Left lobe of liver (tissue), 2 donors: ENCODE results near the gene TM4SF4. TPM values are rescaled to one million over a fixed set of nuclear protein-coding genes. Genes with fewer than 3 reads are reported as not detected.

ENCODE experiments used
- ATAC-seq: fragments of 200-7000 bp; cut with Tn5 transposase; one replicate; pipeline ENCODE4 v1.9.1; 2020; ENCODE audit warnings: mild to moderate bottlenecking, moderate library complexity
- DNase-seq: peaks from one replicate; pipeline ENCODE4 v3.0.0-alpha.2; 2020; ENCODE audit warnings: low spot score
- total RNA-seq: library from RNA; stranded (reverse); gene quantifications from one replicate; pipeline ENCODE4 v1.2.1, GENCODE V29; 2021
- donor health status: DM: no; HTN: no; CAD: no; lungs with moderate emphysema.
- donor health status: DM: no; HTN: yes; CAD: no.

Gene TM4SF4
- total RNA-seq, 1 donor from 2014 or later: 220 TPM

GRCh38 chr3:149542375-149543312 is 68.1 kb downstream of the TM4SF4 start:
- DNase-seq (no peak), ATAC-seq (no peak)

GRCh38 chr3:149545049-149545448 is 70.6 kb downstream of the TM4SF4 start:
- ATAC-seq (no peak), DNase-seq (no peak)

DNA sequence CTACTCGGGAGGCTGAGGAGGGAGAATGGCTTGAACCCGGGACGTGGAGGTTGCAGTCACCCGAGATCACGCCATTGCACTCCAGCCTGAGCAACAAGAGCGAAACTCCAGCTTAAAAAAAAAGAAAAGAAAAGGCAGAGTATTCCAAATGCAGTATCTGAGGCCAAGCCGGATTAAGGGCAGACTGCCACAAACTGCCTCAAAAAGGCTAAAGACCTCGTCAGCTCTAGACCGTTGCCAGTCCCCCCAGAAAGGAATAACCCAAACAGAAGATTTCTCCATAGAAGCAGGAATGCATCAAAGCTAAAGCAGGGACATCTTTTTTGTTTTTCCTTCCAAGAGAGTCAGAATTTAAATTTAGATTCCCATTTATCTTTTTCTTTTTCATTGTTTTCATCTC is 72.9 kb downstream of the TM4SF4 start:
- peak; percentile 80 for DNase-seq
- peak; percentile 83 for ATAC-seq

DNA sequence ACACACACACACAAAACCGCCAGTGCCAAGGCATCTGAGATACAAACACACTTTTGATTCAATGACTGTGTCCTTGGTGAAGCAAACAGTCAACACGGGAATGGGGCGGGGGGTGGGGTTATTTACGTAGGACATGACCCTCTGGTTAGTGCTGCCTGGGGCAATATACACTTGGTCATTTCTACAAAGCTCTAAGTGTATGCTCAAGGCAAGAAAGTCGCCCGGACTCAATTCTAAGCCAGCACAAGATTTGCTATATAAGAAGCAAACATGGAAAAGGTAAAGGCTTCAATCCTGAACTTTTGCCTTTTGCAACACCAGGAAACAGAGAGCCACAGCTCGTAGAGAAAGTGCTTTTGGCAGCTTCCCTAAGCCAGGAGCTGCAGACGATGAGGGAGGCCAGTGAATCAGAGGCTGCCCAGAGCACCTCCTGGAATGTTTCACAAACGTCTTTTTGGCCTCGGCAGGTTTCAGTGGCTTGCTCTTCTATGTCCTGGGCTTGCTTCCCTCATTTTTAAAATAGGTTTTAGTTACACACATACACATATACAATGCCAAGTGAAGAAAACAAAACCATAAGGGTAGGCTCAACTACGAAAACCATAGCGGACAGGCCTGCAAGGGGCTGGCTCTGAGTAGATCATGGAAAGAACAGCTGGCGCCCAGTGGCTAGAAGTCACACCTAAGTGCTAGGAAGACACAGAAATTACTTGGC is 73.6 kb downstream of the TM4SF4 start:
- ATAC-seq (peak; percentile 88), DNase-seq (peak; percentile 65)

DNA sequence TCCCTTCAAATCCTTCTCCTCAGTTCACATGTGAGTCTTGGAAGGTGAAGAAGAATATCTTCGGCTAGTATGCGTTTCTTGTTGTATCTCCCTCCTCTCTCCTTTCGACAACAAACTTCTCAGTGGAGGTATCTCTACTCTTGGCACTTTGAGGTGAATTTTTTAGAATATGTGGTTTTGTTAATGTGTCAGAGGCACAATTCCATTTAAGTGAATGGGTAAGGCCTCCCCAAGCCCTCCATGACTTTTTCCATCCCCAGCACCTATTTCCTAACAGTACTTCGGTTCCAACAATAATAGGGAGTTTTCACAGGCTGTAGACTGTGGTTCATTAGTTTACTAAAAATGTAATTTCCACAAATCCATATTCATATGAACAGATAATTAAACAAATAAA is 74.2 kb downstream of the TM4SF4 start:
- DNase-seq: no peak
- no peak for ATAC-seq

- ATAC-seq: no peak
- no peak for DNase-seq
Observed at GRCh38 chr3:149551500-149551899, 77.0 kb downstream of the TM4SF4 start.

DNA sequence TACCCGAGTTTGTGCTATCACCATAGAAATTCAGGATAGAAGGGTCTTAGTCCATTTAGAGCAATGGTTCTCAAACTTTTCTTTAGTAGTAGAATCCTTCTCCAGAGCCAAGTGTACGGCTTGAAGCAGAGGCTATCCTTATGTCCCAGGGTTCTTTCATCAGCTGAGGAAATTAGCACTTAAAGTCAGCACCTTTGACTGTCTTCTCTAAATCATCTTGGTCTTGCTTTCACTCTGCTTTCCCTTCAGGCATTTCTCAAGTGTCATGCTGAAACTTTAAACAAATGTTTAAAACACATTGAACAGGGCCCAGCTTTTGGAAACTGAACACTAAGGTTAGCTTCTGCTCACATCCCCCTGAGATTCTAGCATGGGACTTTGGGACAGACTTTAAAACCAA is 78.2 kb downstream of the TM4SF4 start:
- DNase-seq (no peak), ATAC-seq (no peak)

Other genes with a start within 250 kb of the TM4SF4 start
- 1.4 TPM for gene TM4SF18, start 141.1 kb upstream of the TM4SF4 start, total RNA-seq
- gene TM4SF1, start 97.0 kb upstream of the TM4SF4 start, total RNA-seq: 9.6 TPM
- 13.2 TPM for gene WWTR1, start 183.3 kb downstream of the TM4SF4 start, total RNA-seq